GM18909 (cell line): ENCODE measurements around the gene GUK1.

Experiments used
- ATAC-seq: cut with Tn5 transposase; IDR thresholded peaks from one replicate; pipeline ENCODE4 v1.9.1; 2021; ENCODE audit warnings: mild to moderate bottlenecking; ENCODE audit not compliant: unreplicated experiment, poor library complexity

Gene GUK1

DNA sequence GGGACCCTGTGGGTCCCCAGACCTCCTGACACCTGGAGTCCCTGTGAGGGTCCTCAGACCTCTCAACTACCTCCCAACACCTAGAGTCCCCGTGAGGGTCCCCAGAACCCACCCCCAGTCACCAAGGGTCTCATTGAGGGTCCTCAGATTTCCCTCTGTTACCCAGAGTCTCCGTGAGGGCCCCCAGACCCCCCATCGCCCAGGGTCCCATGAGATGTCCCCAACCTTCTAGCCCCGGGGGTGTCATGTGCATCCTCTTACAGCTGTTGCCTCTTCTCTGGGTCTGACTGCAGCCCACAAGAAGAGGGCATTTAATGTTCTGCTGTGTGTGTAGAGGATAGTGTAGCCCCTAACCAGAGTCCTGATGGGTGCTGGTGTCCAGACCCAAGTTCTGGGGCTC, 7.7 kb downstream of the GUK1 start:
- no peak for ATAC-seq

DNA sequence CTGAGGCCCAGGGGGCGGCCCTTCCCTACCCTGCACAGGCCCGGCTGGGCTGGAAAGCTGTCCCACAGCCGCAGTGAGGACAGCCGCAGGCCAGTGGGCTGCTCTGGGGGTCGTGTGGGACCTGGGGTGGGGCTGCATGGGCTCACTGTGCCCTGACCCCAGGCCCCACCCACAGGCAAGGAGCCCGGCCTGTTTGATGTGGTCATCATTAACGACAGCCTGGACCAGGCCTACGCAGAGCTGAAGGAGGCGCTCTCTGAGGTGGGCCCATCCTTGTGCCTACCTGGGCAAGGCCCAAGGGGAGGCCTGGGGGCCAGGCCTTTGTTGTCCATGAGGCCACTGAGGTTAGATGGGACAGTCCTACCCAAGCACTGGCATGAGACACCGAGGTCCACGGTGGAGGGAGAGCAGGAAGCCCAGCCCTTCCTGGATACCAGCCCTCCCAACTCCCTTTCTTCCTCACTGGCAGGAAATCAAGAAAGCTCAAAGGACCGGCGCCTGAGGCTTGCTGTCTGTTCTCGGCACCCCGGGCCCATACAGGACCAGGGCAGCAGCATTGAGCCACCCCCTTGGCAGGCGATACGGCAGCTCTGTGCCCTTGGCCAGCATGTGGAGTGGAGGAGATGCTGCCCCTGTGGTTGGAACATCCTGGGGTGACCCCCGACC, 8.2 kb downstream of the GUK1 start:
- no peak for ATAC-seq

DNA sequence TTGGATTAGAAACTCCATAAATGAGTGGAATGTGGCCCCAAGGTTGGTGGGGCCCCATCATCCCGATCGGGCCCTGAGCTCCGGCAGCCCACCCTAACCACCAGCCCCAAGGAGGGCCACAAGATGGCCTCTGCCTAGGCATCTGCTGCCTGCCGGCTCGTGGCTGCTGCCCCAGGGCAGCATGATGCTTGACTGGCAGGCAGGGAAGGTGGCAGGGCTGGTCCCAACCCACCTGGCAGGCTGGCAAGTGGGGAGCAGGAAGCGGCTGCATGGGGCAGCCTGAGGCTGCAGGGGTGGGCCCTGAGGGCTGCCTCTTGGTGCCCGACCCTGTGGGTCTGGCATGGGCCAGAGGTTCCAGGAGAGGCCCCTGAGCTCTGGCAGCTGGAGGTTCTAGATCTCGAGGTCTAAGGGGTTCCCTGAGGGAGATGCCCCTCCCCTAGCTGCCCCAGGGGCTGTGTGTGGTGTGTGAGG, 8.9 kb downstream of the GUK1 start:
- no peak for ATAC-seq

GRCh38 chr1:228149406-228150119, 9.5 kb downstream of the GUK1 start, which contains the start of gene GJC2:
Gene GJC2, plus strand, starts transcription at chr1:228149930. Its CDS starts 7,829 bp downstream, at chr1:228157759.
- ATAC-seq, result no peak

DNA sequence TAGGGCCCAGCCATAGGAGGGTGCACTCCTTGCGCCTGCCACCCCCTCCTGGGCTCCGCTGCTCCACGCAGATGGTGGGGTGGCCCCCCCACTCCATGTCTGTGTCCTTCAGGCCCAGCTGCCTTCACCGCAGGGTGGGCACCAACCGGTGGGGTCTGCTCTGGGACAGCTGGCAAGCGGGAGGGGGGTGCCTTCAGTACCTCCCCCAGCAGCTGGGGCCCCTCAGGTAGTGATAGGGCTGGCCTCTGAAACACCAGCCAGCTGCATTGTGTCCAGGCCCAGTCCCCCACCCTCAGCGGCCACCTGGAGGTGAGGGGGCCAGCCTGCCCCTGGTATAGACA, 10.0 kb downstream of the GUK1 start:
- no peak for ATAC-seq

DNA sequence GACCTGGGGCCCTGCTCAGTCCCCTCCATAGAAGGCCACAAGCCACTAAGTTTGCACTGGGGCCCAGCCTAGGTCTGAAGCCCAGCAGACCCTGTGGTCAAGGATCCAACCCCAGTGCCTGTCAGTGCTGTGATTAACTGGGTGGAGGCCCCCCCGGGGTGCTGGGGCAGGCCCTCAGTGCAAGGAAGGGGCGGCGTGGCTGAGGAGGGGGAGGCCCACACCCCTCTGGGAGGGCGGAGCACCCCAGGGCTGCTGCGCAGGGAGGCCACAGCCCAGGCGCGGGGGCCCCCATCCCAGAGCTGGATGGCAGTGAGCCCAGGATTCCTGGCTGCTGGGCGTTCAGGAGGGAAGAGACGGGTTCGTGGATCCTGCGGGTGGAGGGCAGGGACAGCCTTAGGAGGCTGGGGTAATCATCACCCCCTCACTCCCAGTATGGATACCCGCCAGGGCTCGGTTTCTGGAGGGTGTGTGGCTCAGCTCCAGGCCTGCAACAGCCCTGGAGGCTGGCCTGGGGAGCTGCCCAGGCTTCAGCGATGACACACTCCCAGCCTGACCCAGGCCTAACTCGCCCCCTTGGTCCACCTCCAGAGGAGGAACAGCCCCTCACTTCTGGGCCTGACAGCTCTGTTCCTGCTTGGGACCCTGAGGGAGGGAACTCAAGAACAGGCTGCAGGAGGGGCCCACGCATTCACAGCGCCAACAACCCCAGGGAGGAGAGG, 10.5 kb downstream of the GUK1 start:
- ATAC-seq, result no peak

DNA sequence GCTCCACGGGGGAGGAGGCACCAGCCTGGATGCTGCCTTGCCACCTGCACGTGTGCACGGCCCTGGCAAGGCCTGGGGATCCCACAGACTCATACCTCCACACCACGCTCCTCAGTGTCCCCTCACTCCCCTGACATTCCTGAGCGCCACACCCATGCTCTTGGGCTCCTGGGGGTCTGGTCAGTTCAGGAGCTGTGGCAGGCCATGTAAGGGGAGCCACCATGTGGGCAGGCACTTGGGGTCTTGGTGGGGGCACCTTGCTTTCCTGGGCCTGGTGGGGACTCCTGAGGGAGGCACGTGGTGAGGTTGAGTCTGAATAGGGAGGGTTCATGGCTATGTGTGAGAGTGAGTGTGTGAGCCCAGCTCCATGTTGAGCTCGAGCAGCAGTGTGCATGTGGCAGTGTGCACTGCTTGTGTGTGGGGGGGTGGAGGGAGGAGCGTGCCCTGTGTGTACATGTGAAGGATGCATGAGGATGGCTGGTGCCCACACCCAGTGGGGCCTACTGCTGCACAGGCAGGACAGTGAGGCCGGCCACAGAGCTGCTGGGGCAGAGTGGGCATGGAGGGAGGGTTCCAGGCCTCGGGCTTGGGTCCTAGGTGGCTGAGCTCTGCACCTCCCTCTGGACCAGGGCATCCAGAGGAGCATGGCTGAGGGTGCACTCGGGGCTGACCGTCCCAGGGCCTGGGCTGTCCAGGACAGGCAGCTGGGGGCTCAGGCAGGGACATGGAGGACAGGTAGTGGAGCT, 11.3 kb downstream of the GUK1 start:
- no peak for ATAC-seq

DNA sequence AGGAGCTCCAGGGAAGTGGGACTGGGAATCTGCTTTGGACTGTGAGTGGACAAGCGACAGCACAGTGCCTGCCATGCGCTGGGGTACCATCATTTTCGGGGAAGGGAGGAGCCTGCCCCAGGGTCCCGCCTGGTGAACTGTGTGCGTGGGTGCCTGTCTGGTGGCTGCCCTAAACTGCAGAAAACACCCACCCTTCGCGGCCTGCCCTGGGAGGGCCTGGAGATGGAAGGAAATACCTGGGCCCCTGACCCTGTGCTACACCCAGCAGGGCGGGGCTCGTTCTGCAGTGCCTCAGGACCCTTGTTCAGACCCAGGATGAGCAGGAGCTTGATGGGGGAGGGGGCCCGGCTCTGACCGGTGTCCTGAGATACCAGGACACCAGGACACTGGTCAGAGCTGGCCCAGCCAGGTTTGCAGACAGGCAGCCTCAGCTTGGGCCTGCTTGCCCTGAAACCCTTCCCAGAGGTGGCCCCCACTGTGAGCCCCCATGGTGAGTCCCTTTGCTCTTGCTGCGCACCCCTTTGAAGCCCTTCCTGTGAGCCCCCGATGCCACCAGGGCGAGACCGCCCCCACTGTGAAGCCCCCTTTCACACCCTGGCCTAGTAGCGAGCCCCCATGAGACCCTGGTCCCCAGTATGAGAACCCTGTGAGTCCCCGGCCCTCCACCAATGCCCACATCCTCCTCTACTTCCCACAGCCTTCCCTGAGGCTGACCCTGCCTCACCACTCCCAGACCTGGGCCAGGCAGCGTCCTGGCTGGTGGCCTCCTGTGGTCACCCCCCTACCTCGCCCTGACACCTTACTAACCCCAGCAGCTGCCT, 12.2 kb downstream of the GUK1 start:
- ATAC-seq, result no peak

DNA sequence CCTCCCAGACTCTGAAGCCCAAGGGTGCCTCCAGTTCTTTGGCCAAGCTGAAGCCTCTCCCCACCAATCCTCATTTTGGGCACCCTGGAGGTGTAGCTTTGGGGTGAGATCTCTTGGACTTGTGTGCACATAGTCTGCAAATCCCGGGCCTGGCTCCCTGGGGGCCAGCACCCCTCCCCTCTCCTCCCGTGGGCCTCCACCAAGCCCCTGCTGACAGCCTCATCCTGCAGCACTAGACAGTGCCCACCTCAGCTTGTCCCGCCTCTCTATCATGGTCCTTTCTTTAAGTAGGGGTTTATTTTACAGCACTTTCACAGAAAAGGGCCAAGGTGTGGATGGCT, 12.8 kb downstream of the GUK1 start:
- ATAC-seq, result no peak

- ATAC-seq, result no peak
These were observed 14.1 kb downstream of the GUK1 start for GRCh38 chr1:228154021-228154669.

DNA sequence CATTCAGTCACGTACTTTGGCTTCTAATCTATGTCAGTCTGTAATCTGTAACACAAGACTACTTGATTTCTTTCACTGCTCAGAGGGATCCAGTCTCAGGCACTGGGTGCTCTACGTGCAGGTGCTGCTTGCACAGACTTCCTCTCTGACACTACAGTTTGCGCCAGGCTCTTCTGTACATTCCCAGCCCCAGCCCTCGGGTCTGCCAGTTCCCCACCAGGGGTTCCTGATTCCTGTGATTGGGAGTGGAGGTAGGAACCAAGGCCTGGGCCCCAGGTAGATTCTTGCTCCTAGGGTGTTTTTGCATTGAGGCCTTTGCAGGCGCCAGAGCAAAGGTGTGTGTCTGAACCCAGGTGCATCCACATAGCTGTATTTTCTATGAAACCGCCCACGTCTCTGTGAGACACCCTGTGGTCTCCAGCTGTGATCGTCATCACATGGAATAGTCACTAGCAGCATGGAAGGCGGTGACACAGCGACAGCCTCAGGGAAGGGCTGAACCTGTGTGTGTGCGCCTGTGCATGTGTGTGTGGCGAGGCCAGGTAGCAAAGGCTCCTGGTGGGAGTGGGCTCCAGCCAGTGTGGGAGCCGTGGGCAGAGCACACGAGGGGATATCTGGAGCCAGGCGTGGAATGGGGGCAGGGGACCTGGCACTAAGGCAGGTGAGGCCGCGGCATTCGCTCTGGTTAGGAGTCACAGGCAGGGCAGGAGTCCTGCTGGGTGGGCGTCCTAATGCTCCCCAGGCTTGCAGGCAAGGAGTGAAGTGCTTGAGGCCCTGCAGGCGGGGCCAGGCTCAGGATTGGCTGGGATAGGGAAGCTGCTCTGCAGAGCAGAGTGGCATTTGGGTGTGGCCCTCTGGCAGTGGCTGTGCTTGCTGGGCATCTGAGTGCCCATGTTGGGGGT, 14.8 kb downstream of the GUK1 start:
- ATAC-seq, result no peak

DNA sequence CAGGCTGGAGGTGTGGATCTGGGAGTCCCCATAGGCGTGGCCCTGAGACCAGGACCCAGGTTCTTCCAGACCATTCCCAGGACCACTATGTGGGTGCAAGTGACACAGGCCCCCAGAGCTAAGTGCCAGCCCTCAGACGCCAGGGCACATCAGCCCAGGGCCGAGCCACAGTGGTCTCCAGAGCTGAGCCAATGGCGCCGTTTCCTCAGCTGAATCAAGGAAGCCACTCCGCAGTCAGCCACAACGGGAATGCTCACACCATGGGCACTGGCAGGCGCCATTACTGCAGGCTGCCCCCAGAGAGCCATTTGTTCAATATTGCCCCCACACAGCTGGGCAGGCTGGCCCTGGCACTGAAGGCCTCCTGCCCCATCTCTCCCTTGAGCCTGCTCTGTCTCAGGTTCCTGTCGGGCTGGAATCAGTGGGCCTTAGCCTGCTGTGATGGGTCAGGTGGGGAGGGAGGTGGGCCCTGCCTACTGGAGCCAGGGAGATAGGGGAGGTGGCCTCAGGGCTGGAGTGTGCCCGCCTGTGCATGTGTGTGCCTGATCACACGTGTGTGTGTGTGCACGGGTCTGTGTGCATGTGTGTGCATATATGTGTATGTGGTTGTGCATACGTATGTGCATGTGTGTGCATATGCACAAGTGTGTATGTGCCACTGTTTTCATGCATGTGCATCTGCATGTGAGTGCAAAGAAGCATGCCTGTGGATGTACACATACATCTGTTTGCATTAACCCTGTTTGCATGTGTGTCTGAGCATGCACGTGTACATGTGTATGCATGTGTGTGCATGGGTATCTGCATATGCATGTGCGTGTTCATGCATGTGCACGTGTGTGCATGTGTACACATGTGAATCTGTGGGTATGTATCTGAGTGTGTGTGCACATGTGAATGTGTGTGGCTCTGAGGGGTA, 15.8 kb downstream of the GUK1 start:
- no peak for ATAC-seq

DNA sequence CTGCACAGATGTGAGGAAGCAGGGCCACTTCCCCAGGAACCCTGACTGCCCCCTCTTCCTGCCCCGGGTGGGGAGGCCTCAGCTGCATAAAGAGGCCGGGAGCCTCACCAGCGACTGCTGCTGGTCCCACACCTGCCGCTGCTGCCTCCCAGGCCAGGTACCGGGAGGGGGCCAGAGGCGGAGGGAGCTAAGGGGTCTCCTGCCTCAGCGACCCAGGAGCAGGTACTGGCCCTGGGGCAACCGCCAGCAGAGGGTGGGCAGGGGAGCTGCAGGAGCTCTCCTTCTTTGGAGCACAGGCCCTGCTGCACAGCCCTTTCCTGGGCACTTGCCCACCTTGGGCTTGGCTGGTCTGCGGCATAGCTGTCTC, 16.4 kb downstream of the GUK1 start:
- ATAC-seq, result no peak

DNA sequence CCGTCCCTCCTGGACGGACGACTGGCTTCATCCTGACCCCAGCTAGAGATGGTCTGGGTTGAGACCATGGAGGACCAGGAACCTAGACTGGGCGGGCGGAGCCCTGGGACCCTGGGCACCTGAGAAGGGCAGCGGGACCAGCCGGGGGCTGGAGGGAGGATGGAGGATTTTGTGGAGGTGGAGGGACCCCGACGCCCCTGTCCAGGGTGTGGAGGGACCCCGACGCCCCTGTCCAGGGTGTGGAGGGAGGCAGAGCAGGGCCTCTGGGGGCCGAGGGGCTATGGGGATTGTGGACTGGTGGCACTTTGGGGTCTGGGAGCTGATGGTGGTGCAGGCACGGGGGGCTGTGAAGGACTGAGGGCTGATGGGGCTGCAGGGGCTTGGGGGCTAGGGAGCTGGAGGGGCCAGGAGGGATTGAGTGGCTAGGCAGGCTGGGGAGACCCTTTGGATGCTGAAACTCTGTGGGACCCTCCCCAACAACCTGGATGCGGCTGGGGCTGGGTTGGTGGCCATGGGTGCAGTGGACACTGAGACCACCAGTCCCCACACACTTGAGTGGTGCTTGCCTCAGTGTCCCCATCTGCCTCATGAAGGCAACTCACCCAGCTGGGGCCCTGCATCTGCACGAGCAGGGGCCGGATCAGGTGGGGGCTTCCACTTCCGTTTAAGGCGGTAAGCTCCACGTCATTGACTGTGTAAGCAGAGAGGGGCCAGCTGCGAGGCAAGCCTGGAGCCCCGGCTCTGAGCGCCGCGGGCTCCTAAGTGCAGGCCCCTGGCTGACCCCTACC, 17.1 kb downstream of the GUK1 start:
- ATAC-seq, result no peak

GRCh38 chr1:228157729-228158126, 17.6 kb downstream of the GUK1 start:
- ATAC-seq, result no peak

DNA sequence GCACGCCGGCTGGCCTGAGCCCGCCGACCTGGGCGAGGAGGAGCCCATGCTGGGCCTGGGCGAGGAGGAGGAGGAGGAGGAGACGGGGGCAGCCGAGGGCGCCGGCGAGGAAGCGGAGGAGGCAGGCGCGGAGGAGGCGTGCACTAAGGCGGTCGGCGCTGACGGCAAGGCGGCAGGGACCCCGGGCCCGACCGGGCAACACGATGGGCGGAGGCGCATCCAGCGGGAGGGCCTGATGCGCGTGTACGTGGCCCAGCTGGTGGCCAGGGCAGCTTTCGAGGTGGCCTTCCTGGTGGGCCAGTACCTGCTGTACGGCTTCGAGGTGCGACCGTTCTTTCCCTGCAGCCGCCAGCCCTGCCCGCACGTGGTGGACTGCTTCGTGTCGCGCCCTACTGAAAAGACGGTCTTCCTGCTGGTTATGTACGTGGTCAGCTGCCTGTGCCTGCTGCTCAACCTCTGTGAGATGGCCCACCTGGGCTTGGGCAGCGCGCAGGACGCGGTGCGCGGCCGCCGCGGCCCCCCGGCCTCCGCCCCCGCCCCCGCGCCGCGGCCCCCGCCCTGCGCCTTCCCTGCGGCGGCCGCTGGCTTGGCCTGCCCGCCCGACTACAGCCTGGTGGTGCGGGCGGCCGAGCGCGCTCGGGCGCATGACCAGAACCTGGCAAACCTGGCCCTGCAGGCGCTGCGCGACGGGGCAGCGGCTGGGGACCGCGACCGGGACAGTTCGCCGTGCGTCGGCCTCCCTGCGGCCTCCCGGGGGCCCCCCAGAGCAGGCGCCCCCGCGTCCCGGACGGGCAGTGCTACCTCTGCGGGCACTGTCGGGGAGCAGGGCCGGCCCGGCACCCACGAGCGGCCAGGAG, 18.3 kb downstream of the GUK1 start:
- no peak for ATAC-seq
